SK-N-SH (cell line): ENCODE data around the gene IPO4.

Experiments used
- CHD2 ChIP-seq: fragments of 150-350 bp; IDR thresholded peaks from 2 replicates; pipeline ENCODE4 v1.6.1; 2018; ENCODE audit warnings: low read length; ENCODE audit not compliant: partially characterized antibody
- CTCF ChIP-seq: fragments of 200-600 bp; sonication (generic); IDR thresholded peaks from 2 replicates; pipeline ENCODE4 v1.6.1; 2017; ENCODE audit warnings: antibody characterized with exemption, mild to moderate bottlenecking, moderate library complexity
- GATA2 ChIP-seq: sonication (generic); formaldehyde crosslinking; IDR thresholded peaks from 2 replicates; pipeline ENCODE4 v1.5.0; 2020; ENCODE audit warnings: mild to moderate bottlenecking, missing genetic modification reagents
- NFIC ChIP-seq: IDR thresholded peaks from 2 replicates; pipeline ENCODE4 v1.4.0; 2012; ENCODE audit warnings: borderline replicate concordance
- RCOR1 ChIP-seq: fragments of 150-350 bp; IDR thresholded peaks from 2 replicates; pipeline ENCODE4 v1.6.1; 2017; ENCODE audit warnings: antibody characterized with exemption, low read length
- SMC3 ChIP-seq: IDR thresholded peaks from 2 replicates; pipeline ENCODE4 v1.6.1; 2012; ENCODE audit warnings: low read depth, low read length, improper control_type of control experiment
- TAF1 ChIP-seq: IDR thresholded peaks from 2 replicates; pipeline ENCODE4 v1.6.1; 2012; ENCODE audit warnings: low read depth, mild to moderate bottlenecking, low read length, moderate library complexity, borderline replicate concordance
- TEAD4 ChIP-seq: IDR thresholded peaks from 2 replicates; pipeline ENCODE4 v1.4.0; 2012; ENCODE audit warnings: mild to moderate bottlenecking, borderline replicate concordance; ENCODE audit not compliant: insufficient read depth

- TF ChIP-seq CTCF = no peak
- TF ChIP-seq SMC3 = no peak
- no peak for TF ChIP-seq TAF1
- TF ChIP-seq GATA2 = no peak
- TF ChIP-seq CHD2 = no peak
- TF ChIP-seq NFIC = no peak
- TF ChIP-seq TEAD4 = no peak
- TF ChIP-seq RCOR1 = no peak
Observed at GRCh38 chr14:24159777-24160498, 28.7 kb downstream of the IPO4 start.
